ENCODE data around the gene SHMT2. TPM values are rescaled to one million over a fixed set of nuclear protein-coding genes. Genes with fewer than 3 reads are reported as not detected.

The SHMT2 gene
- total RNA-seq, 1 donor from 2014 or later: 63.3 TPM

DNA sequence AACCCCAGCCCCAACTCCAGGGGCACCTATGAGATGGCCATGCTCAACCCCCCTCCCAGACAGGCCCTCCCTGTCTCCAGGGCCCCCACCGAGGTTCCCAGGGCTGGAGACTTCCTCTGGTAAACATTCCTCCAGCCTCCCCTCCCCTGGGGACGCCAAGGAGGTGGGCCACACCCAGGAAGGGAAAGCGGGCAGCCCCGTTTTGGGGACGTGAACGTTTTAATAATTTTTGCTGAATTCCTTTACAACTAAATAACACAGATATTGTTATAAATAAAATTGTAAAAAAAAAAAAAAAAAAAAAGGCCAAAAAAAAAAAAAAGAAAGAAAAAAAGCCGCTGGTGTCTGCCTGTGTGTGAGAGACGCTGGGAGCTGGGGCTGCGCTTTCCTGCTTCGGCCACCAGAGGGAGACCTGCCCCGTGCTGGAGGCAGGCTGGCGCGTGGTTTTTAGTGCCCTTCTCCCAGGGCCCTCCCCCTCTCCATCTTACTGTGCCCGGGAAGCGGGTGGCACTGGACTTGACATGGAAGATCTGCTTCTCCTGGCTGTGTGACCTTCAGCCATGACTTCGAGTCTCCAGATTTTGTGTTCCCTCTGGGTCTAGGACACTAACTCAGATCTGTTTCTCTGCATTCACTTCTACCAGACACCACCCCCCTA lies 16.3 kb upstream of the SHMT2 start:
- Mint-ChIP-seq H3K36me3 (ENCODE audit: low read depth, unreplicated experiment) (peaks cover 6% of the 10 kb centered on the region), H3K27me3 (ENCODE audit: unreplicated experiment) (peaks cover 28% of the 10 kb centered on the region), H3K4me3 (ENCODE audit: unreplicated experiment) (no peak overlapping the region), H3K27ac (ENCODE audit: unreplicated experiment) (peak overlapping the region; percentile 61), H3K4me1 (ENCODE audit: unreplicated experiment) (peaks cover 18% of the 10 kb centered on the region), H3K9me3 (ENCODE audit: unreplicated experiment) (no peaks in the 10 kb centered on the region)
- TF ChIP-seq, protein P1, sequence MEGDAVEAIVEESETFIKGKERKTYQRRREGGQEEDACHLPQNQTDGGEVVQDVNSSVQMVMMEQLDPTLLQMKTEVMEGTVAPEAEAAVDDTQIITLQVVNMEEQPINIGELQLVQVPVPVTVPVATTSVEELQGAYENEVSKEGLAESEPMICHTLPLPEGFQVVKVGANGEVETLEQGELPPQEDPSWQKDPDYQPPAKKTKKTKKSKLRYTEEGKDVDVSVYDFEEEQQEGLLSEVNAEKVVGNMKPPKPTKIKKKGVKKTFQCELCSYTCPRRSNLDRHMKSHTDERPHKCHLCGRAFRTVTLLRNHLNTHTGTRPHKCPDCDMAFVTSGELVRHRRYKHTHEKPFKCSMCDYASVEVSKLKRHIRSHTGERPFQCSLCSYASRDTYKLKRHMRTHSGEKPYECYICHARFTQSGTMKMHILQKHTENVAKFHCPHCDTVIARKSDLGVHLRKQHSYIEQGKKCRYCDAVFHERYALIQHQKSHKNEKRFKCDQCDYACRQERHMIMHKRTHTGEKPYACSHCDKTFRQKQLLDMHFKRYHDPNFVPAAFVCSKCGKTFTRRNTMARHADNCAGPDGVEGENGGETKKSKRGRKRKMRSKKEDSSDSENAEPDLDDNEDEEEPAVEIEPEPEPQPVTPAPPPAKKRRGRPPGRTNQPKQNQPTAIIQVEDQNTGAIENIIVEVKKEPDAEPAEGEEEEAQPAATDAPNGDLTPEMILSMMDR (IDR thresholded peaks at IDR 0.05; ENCODE audit: unreplicated experiment): peak; percentile 84
- DNase-seq (ENCODE audit: low spot score): peak; percentile 89

DNA sequence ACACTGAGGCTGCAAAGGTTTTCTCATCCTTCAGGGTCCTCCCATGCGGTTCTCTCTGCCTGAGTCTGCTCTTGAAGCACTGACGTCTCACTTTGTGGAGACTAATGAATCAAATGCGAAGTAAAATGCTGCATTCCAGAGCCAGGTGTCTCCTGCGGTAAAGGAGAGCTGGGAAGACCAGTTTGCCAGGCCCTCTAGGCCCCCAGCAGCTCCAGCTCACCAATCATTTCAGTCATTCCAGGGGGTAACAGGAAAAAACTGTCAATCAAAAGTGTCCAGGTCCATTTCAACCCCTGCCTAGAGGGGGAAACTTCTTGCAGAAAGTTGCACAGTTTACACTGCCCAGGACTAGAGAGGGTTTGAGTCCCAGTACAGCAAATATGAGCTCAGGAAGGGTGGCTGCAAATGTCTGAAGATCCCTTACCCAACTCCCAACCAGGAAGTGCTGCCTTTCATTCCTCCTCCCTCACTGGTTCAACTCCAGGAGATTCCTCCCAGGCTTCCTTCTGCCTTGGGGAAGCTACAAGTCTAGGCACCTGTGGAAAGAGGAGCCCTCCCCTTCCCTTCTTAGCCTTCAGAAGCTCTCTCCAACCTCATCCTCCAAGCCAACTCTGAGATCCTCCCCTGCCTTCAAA lies 15.6 kb upstream of the SHMT2 start:
- Mint-ChIP-seq H3K4me3 (ENCODE audit: unreplicated experiment) (peak overlapping the region; percentile 62), H3K27ac (ENCODE audit: unreplicated experiment) (no peak overlapping the region), H3K4me1 (ENCODE audit: unreplicated experiment) (peaks cover 18% of the 10 kb centered on the region)

DNA sequence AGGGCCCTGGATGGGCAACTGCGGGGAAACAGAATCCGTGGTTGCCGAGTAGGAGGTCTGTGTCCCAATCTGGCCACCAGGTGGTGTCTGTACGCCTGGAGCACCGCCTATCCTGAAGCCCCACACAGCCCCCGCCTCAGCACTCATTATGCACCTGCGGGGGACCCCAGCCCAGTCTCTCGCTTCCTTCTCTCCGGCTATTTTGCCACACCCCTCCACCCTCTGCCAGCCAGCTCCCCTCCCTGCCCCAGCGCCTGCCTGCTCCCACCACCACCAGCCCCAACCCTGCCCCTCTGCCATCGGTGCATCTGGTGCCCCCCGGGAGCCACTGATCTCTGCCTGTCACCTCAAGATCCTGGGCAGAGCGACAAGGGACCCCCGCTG lies 15.1 kb upstream of the SHMT2 start:
- Mint-ChIP-seq H3K27me3 (ENCODE audit: unreplicated experiment) (peaks cover 39% of the 10 kb centered on the region), H3K27ac (ENCODE audit: unreplicated experiment) (no peak overlapping the region), H3K9me3 (ENCODE audit: unreplicated experiment) (no peaks in the 10 kb centered on the region), H3K4me1 (ENCODE audit: unreplicated experiment) (peaks cover 18% of the 10 kb centered on the region), H3K4me3 (ENCODE audit: unreplicated experiment) (no peak overlapping the region), H3K36me3 (ENCODE audit: low read depth, unreplicated experiment) (peaks cover 15% of the 10 kb centered on the region)
- DNase-seq (ENCODE audit: low spot score): peak; percentile 71
- TF ChIP-seq, protein P1 (IDR thresholded peaks at IDR 0.05; ENCODE audit: unreplicated experiment): peak; percentile 51

More for the DNA sequence above, 15.6 kb upstream of the SHMT2 start:
- Mint-ChIP-seq H3K36me3 (ENCODE audit: low read depth, unreplicated experiment) (peaks cover 12% of the 10 kb centered on the region), H3K27me3 (ENCODE audit: unreplicated experiment) (peaks cover 35% of the 10 kb centered on the region), H3K9me3 (ENCODE audit: unreplicated experiment) (no peaks in the 10 kb centered on the region)
- TF ChIP-seq, protein P1 (IDR thresholded peaks at IDR 0.05; ENCODE audit: unreplicated experiment): no peak
- no peak for DNase-seq (ENCODE audit: low spot score)

DNA sequence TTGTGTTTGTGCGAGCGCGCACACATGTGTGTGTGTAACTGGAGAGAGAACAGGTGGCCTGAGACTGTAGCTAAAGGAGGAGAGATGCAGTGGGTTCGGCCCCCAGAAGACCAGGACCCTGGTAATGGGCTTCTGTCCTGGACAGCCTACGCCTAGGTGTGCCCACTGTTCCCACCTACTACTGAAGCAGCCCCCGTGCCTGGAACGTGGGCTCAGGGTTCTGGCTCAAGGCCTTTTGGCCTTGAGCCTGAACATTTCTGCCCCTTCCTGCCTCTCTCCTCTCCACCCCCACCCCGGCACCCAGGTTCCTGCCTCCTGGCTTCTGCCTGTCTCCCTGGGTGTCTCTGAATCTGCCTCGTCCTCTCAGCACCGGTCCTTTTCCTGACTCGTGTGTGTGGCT lies 14.4 kb upstream of the SHMT2 start:
- H3K27me3 Mint-ChIP-seq (ENCODE audit: unreplicated experiment): peaks cover 43% of the 10 kb centered on the region

More for the DNA sequence above, 14.4 kb upstream of the SHMT2 start:
- Mint-ChIP-seq H3K4me1 (ENCODE audit: unreplicated experiment) (peaks cover 20% of the 10 kb centered on the region), H3K4me3 (ENCODE audit: unreplicated experiment) (peak overlapping the region; percentile 70), H3K27ac (ENCODE audit: unreplicated experiment) (peak overlapping the region; percentile 34), H3K9me3 (ENCODE audit: unreplicated experiment) (no peaks in the 10 kb centered on the region), H3K36me3 (ENCODE audit: low read depth, unreplicated experiment) (peaks cover 15% of the 10 kb centered on the region)
- no peak for DNase-seq (ENCODE audit: low spot score)
- TF ChIP-seq, protein P1 (IDR thresholded peaks at IDR 0.05; ENCODE audit: unreplicated experiment): no peak
